Stimulated activated CD4-positive, alpha-beta T cell treated with anti-CD3 and anti-CD28 coated beads, TNF-alpha, amount 100 ng/mL, for 24 hours (primary cell): Measurements from ENCODE around the gene C6orf58.
"Not testable (repeated sequence)": the region's sequence is repeated elsewhere in the genome, so short reads cannot be mapped to it uniquely, and the experiment has no call there.

ENCODE experiments used
- DNase-seq, 3 experiments: peaks; one replicate each; pipeline ENCODE4 v3.0.0-alpha.2; 2020; ENCODE audit warnings: low read depth in 3 of 3

C6orf58 gene

DNA sequence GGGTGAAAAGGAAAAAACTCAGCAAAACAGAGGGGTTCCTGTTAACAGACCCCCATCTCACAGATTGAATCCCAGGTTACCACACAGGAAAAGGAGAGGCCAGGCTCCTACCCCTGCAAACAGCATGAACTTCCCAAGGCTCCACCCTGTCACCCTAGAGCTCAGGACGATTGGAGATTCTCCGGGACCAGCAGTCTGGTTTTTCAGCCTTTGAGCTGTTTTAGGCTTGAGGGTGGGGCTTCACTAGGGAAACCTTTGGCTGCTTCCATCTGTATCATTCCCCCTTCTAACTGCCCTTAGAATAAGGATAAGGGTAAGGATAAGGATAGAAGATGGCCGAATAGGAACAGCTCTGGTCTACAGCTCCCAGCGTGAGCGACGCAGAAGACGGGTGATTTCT is 16.0 kb downstream of the C6orf58 start:
- no peak for DNase-seq

DNA sequence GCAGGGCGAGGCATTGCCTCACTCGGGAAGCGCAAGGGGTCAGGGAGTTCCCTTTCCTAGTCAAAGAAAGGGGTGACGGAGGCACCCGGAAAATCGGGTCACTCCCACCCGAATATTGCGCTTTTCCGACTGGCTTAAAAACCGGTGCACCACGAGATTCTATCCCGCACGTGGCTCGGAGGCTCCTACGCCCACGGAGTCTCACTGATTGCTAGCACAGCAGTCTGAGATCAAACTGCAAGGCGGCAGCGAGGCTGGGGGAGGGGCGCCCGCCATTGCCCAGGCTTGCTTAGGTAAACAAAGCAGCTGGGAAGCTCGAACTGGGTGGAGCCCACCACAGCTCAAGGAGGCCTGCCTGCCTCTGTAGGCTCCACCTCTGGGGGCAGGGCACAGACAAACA is 16.5 kb downstream of the C6orf58 start:
- DNase-seq = not testable (repeated sequence)

DNA sequence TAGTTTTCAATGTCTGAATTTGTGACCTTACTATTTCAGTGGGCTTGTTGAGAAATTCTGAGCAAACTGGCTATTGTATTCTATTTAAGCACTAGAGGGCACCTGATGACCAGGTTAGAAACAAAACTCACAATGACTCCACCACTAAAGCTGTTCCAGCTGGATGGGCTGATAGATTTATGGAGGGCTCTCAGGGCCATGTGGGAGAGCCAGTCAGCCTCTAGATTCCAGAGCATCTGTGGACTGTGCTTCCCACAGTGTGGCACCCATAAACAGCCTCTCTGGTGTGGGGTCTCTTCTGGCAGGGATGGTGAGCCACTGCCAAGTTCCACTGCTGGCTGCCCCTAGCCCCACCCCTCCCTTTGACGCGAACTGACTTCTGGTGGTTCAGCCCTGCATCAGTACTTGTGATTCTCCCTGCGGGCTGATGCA is 29.2 kb downstream of the C6orf58 start:
- no peak for DNase-seq

DNA sequence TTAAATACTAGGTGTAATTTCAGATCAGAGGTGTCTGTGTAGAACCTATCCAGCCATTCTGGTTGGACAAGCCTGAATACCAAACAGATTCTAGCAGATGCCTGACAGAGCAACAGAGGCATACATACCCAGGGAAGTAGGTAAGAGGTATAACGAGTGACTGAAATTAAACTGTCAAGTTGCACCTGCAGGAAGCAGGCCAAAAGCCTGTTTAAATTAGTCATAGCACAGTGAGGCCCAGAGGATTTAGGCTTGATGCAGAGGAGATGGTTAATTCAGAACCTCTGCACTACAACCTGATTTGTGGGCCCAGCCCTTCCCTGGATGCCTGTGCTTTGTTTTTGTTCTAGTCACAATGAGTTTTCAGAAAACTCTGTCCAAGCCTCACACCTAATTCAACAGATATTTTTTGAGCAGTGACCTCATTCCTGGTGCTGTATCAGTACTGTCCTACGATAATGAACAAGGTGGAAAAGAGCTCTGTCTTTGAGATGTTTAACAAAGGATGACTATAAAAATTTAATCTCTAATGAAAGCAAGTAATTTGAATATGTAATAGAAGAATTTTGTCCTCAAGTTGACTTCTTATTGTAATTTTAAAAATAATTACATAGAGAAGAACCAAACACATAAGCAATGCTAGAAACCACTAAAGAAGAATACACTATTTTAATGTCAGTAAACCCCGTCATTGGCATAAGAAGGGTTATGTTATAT is 31.7 kb downstream of the C6orf58 start:
- DNase-seq = no peak

DNA sequence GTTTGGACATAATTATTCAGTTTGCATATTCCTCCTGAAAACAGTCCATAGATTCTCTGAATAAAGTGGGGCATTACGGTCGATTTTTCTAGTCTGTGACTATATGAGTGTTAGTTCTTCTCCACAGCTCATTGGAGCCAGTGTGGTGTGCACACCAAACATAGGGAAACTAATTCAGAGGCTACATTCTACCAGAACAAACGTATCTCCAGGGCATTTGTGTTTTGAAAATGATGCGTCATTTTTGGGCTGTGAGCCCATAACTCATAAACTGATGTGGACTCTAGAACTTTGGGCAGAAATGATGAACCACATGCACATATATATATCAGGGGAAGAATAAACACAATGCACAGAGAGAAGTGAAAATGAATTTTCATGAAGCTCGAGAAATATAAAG is 41.8 kb downstream of the C6orf58 start:
- DNase-seq = no peak

DNA sequence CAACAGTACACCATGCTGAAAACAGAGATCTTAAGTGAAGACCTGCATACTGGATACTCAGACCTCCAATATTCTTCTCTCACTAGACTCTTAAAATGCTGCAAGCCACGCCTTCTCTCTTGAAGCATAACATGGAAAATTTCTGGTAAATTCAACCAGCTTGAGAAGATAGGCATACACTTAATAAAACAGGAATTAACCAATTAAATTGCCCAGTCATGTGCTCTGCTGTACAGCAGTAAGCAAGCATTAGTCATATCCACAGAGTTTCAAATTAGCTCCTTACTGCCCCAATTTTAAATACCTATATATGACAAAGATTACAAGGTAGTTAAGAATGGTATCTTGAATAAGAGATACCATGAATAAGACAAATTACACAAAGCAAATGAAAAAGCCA is 53.8 kb downstream of the C6orf58 start:
- DNase-seq = no peak

DNA sequence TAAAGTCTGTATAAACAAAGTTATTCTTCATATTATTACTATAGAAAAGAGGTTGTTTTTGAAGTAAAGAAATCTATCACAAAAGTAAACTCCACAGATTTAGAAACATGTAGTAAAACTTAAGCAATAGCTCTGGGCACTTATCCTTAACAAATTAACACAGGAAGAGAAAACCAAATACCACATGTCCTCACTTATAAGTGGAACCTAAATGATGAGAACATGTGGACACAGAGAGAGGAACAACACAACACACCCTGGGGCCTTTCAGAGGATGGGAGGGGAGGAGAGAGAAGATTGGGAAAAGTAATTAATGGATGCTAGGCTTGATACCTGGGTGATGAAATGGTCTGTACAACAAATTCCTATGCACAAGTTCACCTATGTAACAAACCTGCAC is 57.2 kb downstream of the C6orf58 start:
- no peak for DNase-seq

DNA sequence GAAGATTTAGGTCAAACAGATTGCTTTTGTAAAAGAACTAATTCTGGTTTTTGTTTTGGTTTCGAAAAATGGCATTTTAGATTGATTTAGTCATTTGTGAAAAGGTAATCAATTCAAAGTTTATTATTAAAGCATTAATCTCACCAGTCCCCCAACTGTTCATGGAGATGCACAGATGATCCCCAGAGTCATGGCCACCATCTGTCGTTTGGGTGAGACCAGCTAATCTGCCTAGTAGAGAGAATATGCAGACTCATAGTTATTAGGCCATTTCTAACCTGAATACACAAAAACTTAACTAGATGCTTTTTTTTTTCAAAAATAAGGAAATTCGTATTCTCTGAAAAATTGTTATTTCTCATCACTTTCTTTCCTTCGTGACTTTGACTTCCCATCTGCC is 58.1 kb downstream of the C6orf58 start:
- DNase-seq = no peak

DNA sequence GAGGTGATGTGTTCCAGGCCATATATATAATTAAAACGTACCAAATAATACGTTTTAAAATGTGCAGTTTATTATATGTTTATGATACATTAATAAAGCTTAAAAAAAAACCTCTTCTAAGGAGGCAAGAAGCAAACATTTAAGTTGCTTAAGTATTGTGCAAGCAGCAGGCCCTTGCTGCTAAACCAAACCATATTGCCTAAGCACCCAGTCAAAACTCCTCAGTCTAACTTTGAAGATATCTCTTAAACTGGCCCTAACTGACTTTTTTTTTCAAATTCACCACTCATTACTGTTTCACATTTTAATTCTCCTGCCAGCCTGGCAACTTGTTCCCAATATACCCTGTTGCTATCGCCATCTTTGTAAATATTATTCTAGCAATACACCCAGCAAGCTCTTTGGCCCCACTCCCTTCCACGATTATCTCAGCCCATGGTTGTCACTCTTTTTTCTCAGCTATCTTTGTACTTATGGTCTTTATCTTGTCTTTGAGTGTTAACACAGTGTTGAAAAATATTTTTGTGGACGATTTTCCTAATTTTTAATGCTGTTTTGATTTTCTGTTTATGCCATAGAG is 60.9 kb downstream of the C6orf58 start:
- no peak for DNase-seq
